K562 (cell line): ENCODE measurements around the gene MTIF3. TPM values are rescaled to one million over a fixed set of nuclear protein-coding genes. Genes with fewer than 3 reads are reported as not detected.

ENCODE experiments used
- HNRNPUL1 ChIP-seq: fragments of 200-400 bp; formaldehyde crosslinking; IDR thresholded peaks from 2 replicates; pipeline ENCODE4 v1.6.1; 2017; ENCODE audit warnings: low read length
- LCOR ChIP-seq: sonication (generic); formaldehyde crosslinking; IDR thresholded peaks from 2 replicates; pipeline ENCODE4 v1.8.0; 2022; ENCODE audit warnings: mild to moderate bottlenecking, missing genetic modification reagents
- ZBTB7A ChIP-seq: IDR thresholded peaks from 2 replicates; pipeline ENCODE4 v1.6.1; 2011; ENCODE audit warnings: low read depth, mild to moderate bottlenecking, low read length, moderate library complexity, borderline replicate concordance; ENCODE audit not compliant: control insufficient read depth
- polyA plus RNA-seq, 8 experiments: library from polyadenylated mRNA; depleted of rRNA in 4 of 8; stranded (reverse) in 5 of 8; unstranded in 3 of 8; fragments of >200 nt; fragmentation: Nextera tagmentation in 2 of 8; fragmentation: Illumina TruSeq in 1 of 8; extraction: Ambion mirVana in 2 of 8; extraction: Trizol in 1 of 8; gene quantifications; 2 replicates each; pipeline versions ENCODE4 v1.2.1 to v1.2.3, GENCODE V29; 2011 to 2014; ENCODE audit warnings: inconsistent platforms in 1 of 8, missing spikeins in 1 of 8
- total RNA-seq, 7 experiments: library from RNA; depleted of rRNA in 6 of 7; stranded (reverse); fragments of >200 nt in 6 of 7; fragmentation: Illumina TruSeq in 2 of 7; extraction: Trizol in 2 of 7; gene quantifications; 2 replicates each; pipeline versions ENCODE4 v1.2.1 to v1.2.3, GENCODE V29; 2011 to 2021; ENCODE audit warnings: low replicate concordance in 1 of 7
- TF ChIP-seq, protein P1 (sequence below), 2 experiments: fragments of 450-650 bp; formaldehyde crosslinking in 1 of 2; IDR thresholded peaks; 2 replicates each; pipeline versions ENCODE4 v1.4.0 to v1.6.1; 2014 to 2020; ENCODE audit warnings: mild to moderate bottlenecking in 2 of 2, borderline replicate concordance in 1 of 2, low read depth in 1 of 2
- TF ChIP-seq, protein P2 (sequence below): fragments of 250-450 bp; sonication (Bioruptor Pico); IDR thresholded peaks from 2 replicates; pipeline ENCODE4 v1.4.0; 2020; ENCODE audit warnings: mild to moderate bottlenecking, moderate library complexity
- TF ChIP-seq, protein P3 (sequence below), 2 experiments: fragments of 150-350 bp in 1 of 2; IDR thresholded peaks; 2 replicates each; pipeline ENCODE4 v1.6.1; 2012 to 2016; ENCODE audit warnings: low read depth in 2 of 2, low read length in 2 of 2, mild to moderate bottlenecking in 1 of 2, moderate library complexity in 1 of 2
- TF ChIP-seq, protein P4 (sequence below): fragments of 450-650 bp; formaldehyde crosslinking; IDR thresholded peaks from 2 replicates; pipeline ENCODE4 v1.4.0; 2022; ENCODE audit warnings: missing genetic modification characterization
- TF ChIP-seq, protein P5 (sequence below): fragments of 250-450 bp; sonication (Bioruptor Pico); IDR thresholded peaks from 2 replicates; pipeline ENCODE4 v1.4.0; 2020; ENCODE audit warnings: mild to moderate bottlenecking

The MTIF3 gene
- total and polyA plus RNA-seq, 9 of the 15 experiments (the other 6 are each of a cell fraction or from before 2014, with no cell fraction given), result 23.5 to 73.6 (median 45.2) TPM

DNA sequence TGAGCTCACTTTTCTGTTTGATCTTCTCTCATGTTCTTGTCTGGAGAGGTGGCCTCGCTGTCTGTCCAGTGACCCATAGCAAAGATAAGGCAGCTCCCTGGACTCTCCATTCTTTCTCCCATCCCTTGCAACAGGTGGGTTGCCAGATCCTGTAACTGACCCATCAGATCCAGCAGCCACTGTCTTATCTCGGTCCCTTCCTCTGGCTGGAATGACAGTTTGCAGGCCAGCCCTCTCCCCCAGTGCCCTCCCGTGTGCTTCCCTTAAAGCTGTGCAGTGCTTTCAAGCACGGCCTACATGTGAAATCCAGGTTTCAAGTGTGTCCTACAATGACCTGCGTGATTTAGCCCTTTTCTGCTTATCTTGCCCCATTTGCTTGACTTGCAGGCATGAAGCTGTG lies 22.2 kb downstream of the MTIF3 start (continued):
- TF ChIP-seq, protein P1, sequence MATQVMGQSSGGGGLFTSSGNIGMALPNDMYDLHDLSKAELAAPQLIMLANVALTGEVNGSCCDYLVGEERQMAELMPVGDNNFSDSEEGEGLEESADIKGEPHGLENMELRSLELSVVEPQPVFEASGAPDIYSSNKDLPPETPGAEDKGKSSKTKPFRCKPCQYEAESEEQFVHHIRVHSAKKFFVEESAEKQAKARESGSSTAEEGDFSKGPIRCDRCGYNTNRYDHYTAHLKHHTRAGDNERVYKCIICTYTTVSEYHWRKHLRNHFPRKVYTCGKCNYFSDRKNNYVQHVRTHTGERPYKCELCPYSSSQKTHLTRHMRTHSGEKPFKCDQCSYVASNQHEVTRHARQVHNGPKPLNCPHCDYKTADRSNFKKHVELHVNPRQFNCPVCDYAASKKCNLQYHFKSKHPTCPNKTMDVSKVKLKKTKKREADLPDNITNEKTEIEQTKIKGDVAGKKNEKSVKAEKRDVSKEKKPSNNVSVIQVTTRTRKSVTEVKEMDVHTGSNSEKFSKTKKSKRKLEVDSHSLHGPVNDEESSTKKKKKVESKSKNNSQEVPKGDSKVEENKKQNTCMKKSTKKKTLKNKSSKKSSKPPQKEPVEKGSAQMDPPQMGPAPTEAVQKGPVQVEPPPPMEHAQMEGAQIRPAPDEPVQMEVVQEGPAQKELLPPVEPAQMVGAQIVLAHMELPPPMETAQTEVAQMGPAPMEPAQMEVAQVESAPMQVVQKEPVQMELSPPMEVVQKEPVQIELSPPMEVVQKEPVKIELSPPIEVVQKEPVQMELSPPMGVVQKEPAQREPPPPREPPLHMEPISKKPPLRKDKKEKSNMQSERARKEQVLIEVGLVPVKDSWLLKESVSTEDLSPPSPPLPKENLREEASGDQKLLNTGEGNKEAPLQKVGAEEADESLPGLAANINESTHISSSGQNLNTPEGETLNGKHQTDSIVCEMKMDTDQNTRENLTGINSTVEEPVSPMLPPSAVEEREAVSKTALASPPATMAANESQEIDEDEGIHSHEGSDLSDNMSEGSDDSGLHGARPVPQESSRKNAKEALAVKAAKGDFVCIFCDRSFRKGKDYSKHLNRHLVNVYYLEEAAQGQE (IDR thresholded peaks at IDR 0.05; ENCODE audit: borderline replicate concordance), result no peak
- TF ChIP-seq, protein P1 (CRISPR knock-in tag; IDR thresholded peaks at IDR 0.05; ENCODE audit: low read depth), result no peak
- TF ChIP-seq, protein P2, sequence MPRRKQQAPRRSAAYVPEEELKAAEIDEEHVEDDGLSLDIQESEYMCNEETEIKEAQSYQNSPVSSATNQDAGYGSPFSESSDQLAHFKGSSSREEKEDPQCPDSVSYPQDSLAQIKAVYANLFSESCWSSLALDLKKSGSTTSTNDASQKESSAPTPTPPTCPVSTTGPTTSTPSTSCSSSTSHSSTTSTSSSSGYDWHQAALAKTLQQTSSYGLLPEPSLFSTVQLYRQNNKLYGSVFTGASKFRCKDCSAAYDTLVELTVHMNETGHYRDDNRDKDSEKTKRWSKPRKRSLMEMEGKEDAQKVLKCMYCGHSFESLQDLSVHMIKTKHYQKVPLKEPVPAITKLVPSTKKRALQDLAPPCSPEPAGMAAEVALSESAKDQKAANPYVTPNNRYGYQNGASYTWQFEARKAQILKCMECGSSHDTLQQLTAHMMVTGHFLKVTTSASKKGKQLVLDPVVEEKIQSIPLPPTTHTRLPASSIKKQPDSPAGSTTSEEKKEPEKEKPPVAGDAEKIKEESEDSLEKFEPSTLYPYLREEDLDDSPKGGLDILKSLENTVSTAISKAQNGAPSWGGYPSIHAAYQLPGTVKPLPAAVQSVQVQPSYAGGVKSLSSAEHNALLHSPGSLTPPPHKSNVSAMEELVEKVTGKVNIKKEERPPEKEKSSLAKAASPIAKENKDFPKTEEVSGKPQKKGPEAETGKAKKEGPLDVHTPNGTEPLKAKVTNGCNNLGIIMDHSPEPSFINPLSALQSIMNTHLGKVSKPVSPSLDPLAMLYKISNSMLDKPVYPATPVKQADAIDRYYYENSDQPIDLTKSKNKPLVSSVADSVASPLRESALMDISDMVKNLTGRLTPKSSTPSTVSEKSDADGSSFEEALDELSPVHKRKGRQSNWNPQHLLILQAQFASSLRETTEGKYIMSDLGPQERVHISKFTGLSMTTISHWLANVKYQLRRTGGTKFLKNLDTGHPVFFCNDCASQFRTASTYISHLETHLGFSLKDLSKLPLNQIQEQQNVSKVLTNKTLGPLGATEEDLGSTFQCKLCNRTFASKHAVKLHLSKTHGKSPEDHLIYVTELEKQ (CRISPR knock-in tag), result no peak
- TF ChIP-seq ZBTB7A (no peak), LCOR (no peak), HNRNPUL1 (no peak)
- TF ChIP-seq, protein P3, sequence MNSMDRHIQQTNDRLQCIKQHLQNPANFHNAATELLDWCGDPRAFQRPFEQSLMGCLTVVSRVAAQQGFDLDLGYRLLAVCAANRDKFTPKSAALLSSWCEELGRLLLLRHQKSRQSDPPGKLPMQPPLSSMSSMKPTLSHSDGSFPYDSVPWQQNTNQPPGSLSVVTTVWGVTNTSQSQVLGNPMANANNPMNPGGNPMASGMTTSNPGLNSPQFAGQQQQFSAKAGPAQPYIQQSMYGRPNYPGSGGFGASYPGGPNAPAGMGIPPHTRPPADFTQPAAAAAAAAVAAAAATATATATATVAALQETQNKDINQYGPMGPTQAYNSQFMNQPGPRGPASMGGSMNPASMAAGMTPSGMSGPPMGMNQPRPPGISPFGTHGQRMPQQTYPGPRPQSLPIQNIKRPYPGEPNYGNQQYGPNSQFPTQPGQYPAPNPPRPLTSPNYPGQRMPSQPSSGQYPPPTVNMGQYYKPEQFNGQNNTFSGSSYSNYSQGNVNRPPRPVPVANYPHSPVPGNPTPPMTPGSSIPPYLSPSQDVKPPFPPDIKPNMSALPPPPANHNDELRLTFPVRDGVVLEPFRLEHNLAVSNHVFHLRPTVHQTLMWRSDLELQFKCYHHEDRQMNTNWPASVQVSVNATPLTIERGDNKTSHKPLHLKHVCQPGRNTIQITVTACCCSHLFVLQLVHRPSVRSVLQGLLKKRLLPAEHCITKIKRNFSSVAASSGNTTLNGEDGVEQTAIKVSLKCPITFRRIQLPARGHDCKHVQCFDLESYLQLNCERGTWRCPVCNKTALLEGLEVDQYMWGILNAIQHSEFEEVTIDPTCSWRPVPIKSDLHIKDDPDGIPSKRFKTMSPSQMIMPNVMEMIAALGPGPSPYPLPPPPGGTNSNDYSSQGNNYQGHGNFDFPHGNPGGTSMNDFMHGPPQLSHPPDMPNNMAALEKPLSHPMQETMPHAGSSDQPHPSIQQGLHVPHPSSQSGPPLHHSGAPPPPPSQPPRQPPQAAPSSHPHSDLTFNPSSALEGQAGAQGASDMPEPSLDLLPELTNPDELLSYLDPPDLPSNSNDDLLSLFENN (IDR thresholded peaks at IDR 0.05; ENCODE audit: low read depth in 2 of 2, low read length in 2 of 2), result no peak
- TF ChIP-seq, protein P4, sequence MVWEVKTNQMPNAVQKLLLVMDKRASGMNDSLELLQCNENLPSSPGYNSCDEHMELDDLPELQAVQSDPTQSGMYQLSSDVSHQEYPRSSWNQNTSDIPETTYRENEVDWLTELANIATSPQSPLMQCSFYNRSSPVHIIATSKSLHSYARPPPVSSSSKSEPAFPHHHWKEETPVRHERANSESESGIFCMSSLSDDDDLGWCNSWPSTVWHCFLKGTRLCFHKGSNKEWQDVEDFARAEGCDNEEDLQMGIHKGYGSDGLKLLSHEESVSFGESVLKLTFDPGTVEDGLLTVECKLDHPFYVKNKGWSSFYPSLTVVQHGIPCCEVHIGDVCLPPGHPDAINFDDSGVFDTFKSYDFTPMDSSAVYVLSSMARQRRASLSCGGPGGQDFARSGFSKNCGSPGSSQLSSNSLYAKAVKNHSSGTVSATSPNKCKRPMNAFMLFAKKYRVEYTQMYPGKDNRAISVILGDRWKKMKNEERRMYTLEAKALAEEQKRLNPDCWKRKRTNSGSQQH (CRISPR knock-in tag), result no peak
- TF ChIP-seq, protein P5, sequence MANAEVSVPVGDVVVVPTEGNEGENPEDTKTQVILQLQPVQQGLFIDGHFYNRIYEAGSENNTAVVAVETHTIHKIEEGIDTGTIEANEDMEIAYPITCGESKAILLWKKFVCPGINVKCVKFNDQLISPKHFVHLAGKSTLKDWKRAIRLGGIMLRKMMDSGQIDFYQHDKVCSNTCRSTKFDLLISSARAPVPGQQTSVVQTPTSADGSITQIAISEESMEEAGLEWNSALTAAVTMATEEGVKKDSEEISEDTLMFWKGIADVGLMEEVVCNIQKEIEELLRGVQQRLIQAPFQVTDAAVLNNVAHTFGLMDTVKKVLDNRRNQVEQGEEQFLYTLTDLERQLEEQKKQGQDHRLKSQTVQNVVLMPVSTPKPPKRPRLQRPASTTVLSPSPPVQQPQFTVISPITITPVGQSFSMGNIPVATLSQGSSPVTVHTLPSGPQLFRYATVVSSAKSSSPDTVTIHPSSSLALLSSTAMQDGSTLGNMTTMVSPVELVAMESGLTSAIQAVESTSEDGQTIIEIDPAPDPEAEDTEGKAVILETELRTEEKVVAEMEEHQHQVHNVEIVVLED, result no peak
